Transverse colon (tissue), 4 donors: Measurements from ENCODE around the gene JUND. TPM values are rescaled to one million over a fixed set of nuclear protein-coding genes. Genes with fewer than 3 reads are reported as not detected.
A peak's percentile ranks its signal among the peaks of the same experiment; 100 is the strongest.

Source experiments
- DNase-seq: peaks from one replicate; pipeline ENCODE4 v3.0.0-alpha.2; 2019
- H3K27ac ChIP-seq, 4 donors: fragments of 200-600 bp; sonication (generic); 2 replicates each; pipeline ENCODE4 v1.5.1; 2016 to 2018; ENCODE audit warnings: inconsistent platforms in 4 of 4
- H3K27me3 ChIP-seq: fragments of 200-600 bp; sonication (generic); 2 replicates; pipeline ENCODE4 v1.5.1; 2017; ENCODE audit warnings: inconsistent platforms
- H3K36me3 ChIP-seq, 4 donors: fragments of 200-600 bp; sonication (generic); 2 replicates each; pipeline ENCODE4 v1.5.1; 2017 to 2019; ENCODE audit warnings: inconsistent platforms in 4 of 4
- H3K4me1 ChIP-seq, 4 donors: fragments of 200-600 bp; sonication (generic); 2 replicates each; pipeline ENCODE4 v1.5.1; 2017 to 2020; ENCODE audit warnings: inconsistent platforms in 4 of 4
- H3K4me3 ChIP-seq, 4 donors: fragments of 200-600 bp; sonication (generic); 1 replicate in 1 of 4; 2 replicates in 3 of 4; pipeline versions ENCODE4 v1.5.1 to v1.6.1; 2017 to 2019; ENCODE audit warnings: inconsistent platforms in 4 of 4
- H3K9me3 ChIP-seq, 2 donors: fragments of 200-600 bp; sonication (generic); 2 replicates each; pipeline ENCODE4 v1.5.1; 2017 to 2019; ENCODE audit warnings: inconsistent platforms in 2 of 2
- EP300 ChIP-seq: sonication (generic); formaldehyde crosslinking; IDR thresholded peaks from one replicate; pipeline ENCODE4 v1.6.1; 2017; ENCODE audit warnings: antibody characterized with exemption, low read depth
- POLR2A ChIP-seq: fragments of 450-650 bp; IDR thresholded peaks from one replicate; pipeline ENCODE4 v1.6.1; 2016; ENCODE audit warnings: antibody characterized with exemption, mild to moderate bottlenecking, moderate library complexity
- POLR2AphosphoS5 ChIP-seq, 3 donors: sonication (generic); formaldehyde crosslinking; IDR thresholded peaks; one replicate each; pipeline ENCODE4 v1.6.1; 2016; ENCODE audit warnings: antibody characterized with exemption in 3 of 3
- WGBS, 2 donors: methylation state at CpG; one replicate each; pipeline ENCODE4 v1.1.5; 2018; ENCODE audit warnings: low coverage in 1 of 2; 5-methylcytosine and 5-hydroxymethylcytosine counted together
- in situ Hi-C, 4 donors: fragments of 200-750 bp; cut with MboI; loops; one replicate each; pipeline versions ENCODE4 v1.15.0 to v1.15.1; 2017; ENCODE audit warnings: low sequenced_read_pairs in 3 of 4, low pct_ligation_motif_present in 1 of 4, low pct_unique_long_range_greater_than_20kb in 1 of 4
- intact Hi-C: fragments of 100-400 bp; cut with DNase I; formaldehyde crosslinking; loops from one replicate; pipeline ENCODE4 v1.15.1; 2023; ENCODE audit warnings: low total_unique reads
- total RNA-seq, 4 donors: library from RNA; depleted of rRNA; stranded (reverse); fragments of >200 nt; gene quantifications; one replicate each; pipeline ENCODE4 v1.1.0, GENCODE V29; 2016
- TF ChIP-seq, protein P1 (sequence below), 5 experiments: fragments of 200-600 bp in 3 of 5; fragments of 450-650 bp in 2 of 5; sonication (generic) in 3 of 5; IDR thresholded peaks; 1 replicate in 2 of 5; 2 replicates in 3 of 5; pipeline ENCODE4 v1.5.1; 2016 to 2017; ENCODE audit warnings: antibody characterized with exemption in 5 of 5, inconsistent platforms in 3 of 5, mild to moderate bottlenecking in 2 of 5, moderate library complexity in 1 of 5

JUND gene
- total RNA-seq, 4 donors from 2014 or later = 714 to 2,423 (median 1,288) TPM

DNA sequence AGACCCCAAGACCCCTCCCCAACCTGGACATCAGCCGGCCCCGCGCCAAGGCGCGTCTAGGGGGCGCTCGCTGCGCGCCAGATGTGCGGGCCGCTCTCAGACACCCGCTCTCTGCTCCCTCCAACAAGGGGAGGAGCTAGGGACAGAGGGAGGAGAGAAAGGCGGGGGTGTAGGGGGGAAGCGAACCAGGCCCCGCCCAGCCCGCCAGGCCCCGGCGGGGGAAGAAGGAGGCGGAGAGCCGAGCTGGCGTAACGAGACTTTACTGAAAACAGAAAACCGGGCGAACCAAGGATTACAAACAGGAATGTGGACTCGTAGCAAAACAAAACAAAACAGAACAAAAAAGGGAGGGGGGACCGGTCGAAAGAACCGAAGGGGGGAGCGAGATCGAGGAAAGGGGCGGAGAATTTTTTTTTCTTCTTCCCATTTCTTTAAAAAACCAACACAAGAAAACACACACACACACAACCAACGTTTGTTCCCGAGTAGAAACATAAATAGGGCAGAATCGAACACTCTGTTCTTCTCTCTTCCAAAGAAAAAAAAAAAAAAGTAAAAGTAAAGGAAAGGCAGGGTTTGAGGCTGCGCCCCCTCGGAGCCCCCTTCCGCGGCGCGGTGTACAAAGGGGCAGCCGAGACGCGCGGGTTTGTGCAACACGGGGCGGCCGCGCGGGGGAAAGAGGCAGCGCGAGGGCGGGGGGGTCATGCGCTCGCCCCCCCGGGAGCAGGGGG, 1.7 kb downstream of the JUND start:
- WGBS, 2 donors = 1 to 4% methylated on average over 22 to 55 of the region's 55 CpGs
- intact Hi-C loops (loop anchor here (5.0 kb wide), 1 partner anchor 48 kb away; no protein-coding TSS in a partner anchor), in situ Hi-C loops (loop anchor here (5.0 to 10.0 kb wide), 3 partner anchors 43 to 128 kb away; partner anchors contain the start of gene LSM4 (in 4 of the 4))
- peak; percentile 91 to 98 (median 92) for TF ChIP-seq POLR2AphosphoS5 (IDR thresholded peaks at IDR 0.05)
- peak; percentile 93 for TF ChIP-seq POLR2A
- TF ChIP-seq EP300 = no peak
- TF ChIP-seq, protein P1, sequence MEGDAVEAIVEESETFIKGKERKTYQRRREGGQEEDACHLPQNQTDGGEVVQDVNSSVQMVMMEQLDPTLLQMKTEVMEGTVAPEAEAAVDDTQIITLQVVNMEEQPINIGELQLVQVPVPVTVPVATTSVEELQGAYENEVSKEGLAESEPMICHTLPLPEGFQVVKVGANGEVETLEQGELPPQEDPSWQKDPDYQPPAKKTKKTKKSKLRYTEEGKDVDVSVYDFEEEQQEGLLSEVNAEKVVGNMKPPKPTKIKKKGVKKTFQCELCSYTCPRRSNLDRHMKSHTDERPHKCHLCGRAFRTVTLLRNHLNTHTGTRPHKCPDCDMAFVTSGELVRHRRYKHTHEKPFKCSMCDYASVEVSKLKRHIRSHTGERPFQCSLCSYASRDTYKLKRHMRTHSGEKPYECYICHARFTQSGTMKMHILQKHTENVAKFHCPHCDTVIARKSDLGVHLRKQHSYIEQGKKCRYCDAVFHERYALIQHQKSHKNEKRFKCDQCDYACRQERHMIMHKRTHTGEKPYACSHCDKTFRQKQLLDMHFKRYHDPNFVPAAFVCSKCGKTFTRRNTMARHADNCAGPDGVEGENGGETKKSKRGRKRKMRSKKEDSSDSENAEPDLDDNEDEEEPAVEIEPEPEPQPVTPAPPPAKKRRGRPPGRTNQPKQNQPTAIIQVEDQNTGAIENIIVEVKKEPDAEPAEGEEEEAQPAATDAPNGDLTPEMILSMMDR (IDR thresholded peaks at IDR 0.05) = peak; percentile 65 to 96 (median 85)
- peak; percentile 94 for DNase-seq
- Histone ChIP-seq H3K27ac (peak overlapping the region; percentile 97 to 100 (median 100)), H3K27me3 (no peaks in the 10 kb centered on the region), H3K4me1 (peaks cover 37 to 63% (median 52%) of the 10 kb centered on the region in 4 donors), H3K4me3 (peak overlapping the region; percentile 83 to 100 (median 93)), H3K9me3 (no peaks in the 10 kb centered on the region), H3K36me3 (peaks cover 0 to 7% (median 3%) of the 10 kb centered on the region in 4 donors)

- H3K9me3 ChIP-seq = no peaks in the 10 kb centered on the region
- intact Hi-C loops (loop anchor here (5.0 kb wide), 1 partner anchor 48 kb away; no protein-coding TSS in a partner anchor), in situ Hi-C loops (loop anchor here (5.0 to 10.0 kb wide), 3 partner anchors 43 to 128 kb away; partner anchors contain the start of gene LSM4 (in 4 of the 4))
- H3K27me3 ChIP-seq = no peaks in the 10 kb centered on the region
- H3K4me3 ChIP-seq = peak overlapping the region; percentile 32 to 100 (median 85)
- TF ChIP-seq, protein P1 (IDR thresholded peaks at IDR 0.05) = no peak
- TF ChIP-seq POLR2AphosphoS5 (IDR thresholded peaks at IDR 0.05) = no peak
- no peak for TF ChIP-seq EP300
- no peak for TF ChIP-seq POLR2A
- peak overlapping the region; percentile 97 to 100 (median 100) for H3K27ac ChIP-seq
- WGBS, 2 donors = 0 to 2% methylated on average over 2 to 5 of the region's 5 CpGs
- no peak for DNase-seq
- peaks cover 0 to 7% (median 3%) of the 10 kb centered on the region in 4 donors for H3K36me3 ChIP-seq
- H3K4me1 ChIP-seq = peaks cover 42 to 68% (median 57%) of the 10 kb centered on the region in 4 donors
Observed at GRCh38 chr19:18279266-18279515, 2.2 kb downstream of the JUND start.

- in situ Hi-C loops (loop anchor here (5.0 to 10.0 kb wide), 3 partner anchors 44 to 129 kb away; partner anchors contain the start of gene LSM4 (in 4 of the 4)), intact Hi-C loops (loop anchor here (5.0 kb wide), 1 partner anchor 49 kb away; no protein-coding TSS in a partner anchor)
- peaks cover 0 to 7% (median 3%) of the 10 kb centered on the region in 4 donors for H3K36me3 ChIP-seq
- peak; percentile 55 for DNase-seq
- H3K27me3 ChIP-seq = no peaks in the 10 kb centered on the region
- H3K9me3 ChIP-seq = no peaks in the 10 kb centered on the region
- 53 to 74% methylated on average over 3 to 10 of the region's 10 CpGs for WGBS, 2 donors
- H3K4me1 ChIP-seq = peaks cover 43 to 71% (median 62%) of the 10 kb centered on the region in 4 donors
- peak overlapping the region; percentile 32 to 100 (median 85) for H3K4me3 ChIP-seq
- TF ChIP-seq POLR2AphosphoS5 (IDR thresholded peaks at IDR 0.05) (peak in 2 of 3 donors; percentile 48 to 86), POLR2A (peak; percentile 5), EP300 (no peak)
- TF ChIP-seq, protein P1 (IDR thresholded peaks at IDR 0.05) = peak in 2 of 5 experiments; percentile 16 to 29
- peak overlapping the region; percentile 97 to 100 (median 100) for H3K27ac ChIP-seq
Observed at GRCh38 chr19:18278521-18279265, 2.7 kb downstream of the JUND start.
